Activated CD4-positive, alpha-beta T cell treated with anti-CD3 and anti-CD28 coated beads, Interleukin-2, amount 50 U/mL, for 1 hour (primary cell): ENCODE measurements around the gene AFM.

ENCODE experiments used
- DNase-seq: peaks from one replicate; pipeline ENCODE4 v3.0.0-alpha.2; 2020

AFM gene

GRCh38 chr4:73450398-73451004, 31.0 kb upstream of the AFM start:
- no peak for DNase-seq

GRCh38 chr4:73451404-73451803, 30.1 kb upstream of the AFM start:
- DNase-seq: no peak

- DNase-seq: no peak
Measured at GRCh38 chr4:73451981-73452747, 29.4 kb upstream of the AFM start.

- no peak for DNase-seq
Measured at GRCh38 chr4:73452953-73453700, 28.4 kb upstream of the AFM start.

- no peak for DNase-seq
Measured at GRCh38 chr4:73453701-73454005, 27.9 kb upstream of the AFM start.

- no peak for DNase-seq
Measured at GRCh38 chr4:73454920-73455319, 26.6 kb upstream of the AFM start.

GRCh38 chr4:73456177-73457022, 25.1 kb upstream of the AFM start:
- no peak for DNase-seq

- no peak for DNase-seq
Measured at GRCh38 chr4:73458184-73459047, 23.1 kb upstream of the AFM start.

GRCh38 chr4:73459048-73459421, 22.5 kb upstream of the AFM start:
- no peak for DNase-seq

GRCh38 chr4:73460913-73461522, 20.5 kb upstream of the AFM start:
- no peak for DNase-seq

- DNase-seq: no peak
Measured at GRCh38 chr4:73468170-73468569, 13.4 kb upstream of the AFM start.

- no peak for DNase-seq
Measured at GRCh38 chr4:73470728-73471127, 10.8 kb upstream of the AFM start.

- DNase-seq: no peak
Measured at GRCh38 chr4:73477176-73477575, 4.4 kb upstream of the AFM start.

GRCh38 chr4:73479323-73479722, 2.2 kb upstream of the AFM start:
- DNase-seq: no peak

- DNase-seq: no peak
Measured at GRCh38 chr4:73485085-73485484, 3.5 kb downstream of the AFM start.

- no peak for DNase-seq
Measured at GRCh38 chr4:73485596-73485995, 4.1 kb downstream of the AFM start.

GRCh38 chr4:73486497-73486896, 5.0 kb downstream of the AFM start:
- DNase-seq: no peak

GRCh38 chr4:73487233-73487632, 5.7 kb downstream of the AFM start:
- no peak for DNase-seq

GRCh38 chr4:73499996-73500765, 18.6 kb downstream of the AFM start:
- DNase-seq: no peak

- DNase-seq: no peak
Measured at GRCh38 chr4:73501664-73502265, 20.2 kb downstream of the AFM start.

- no peak for DNase-seq
Measured at GRCh38 chr4:73505567-73505966, 24.0 kb downstream of the AFM start.
